GM12878 (cell line): Measurements from ENCODE around the gene DGKQ. TPM values are rescaled to one million over a fixed set of nuclear protein-coding genes. Genes with fewer than 3 reads are reported as not detected.

Source experiments
- ATAC-seq: fragments of 200-7000 bp; cut with Tn5 transposase; 3 replicates; pipeline ENCODE4 v1.9.1; 2020; ENCODE audit warnings: mild to moderate bottlenecking, moderate library complexity
- BruUV-seq: library from RNA; stranded (reverse); fragments of 400-500 nt; replicated peaks from 2 replicates; lab custom pipeline; 2021; lab: Mats Ljungman, UMichigan
- CTCF ChIA-PET: fragments of 300-600 bp; sonication (Branson Sonifier 250); formaldehyde crosslinking; extraction: SDS; loops from one replicate; lab custom pipeline; 2021; ENCODE audit warnings: inconsistent platforms; lab: Yijun Ruan, JAX
- POLR2A ChIA-PET: fragments of 350-600 bp; formaldehyde crosslinking; extraction: SDS; loops from one replicate; lab custom pipeline; 2021; ENCODE audit warnings: inconsistent platforms; lab: Charles Lee
- RAD21 ChIA-PET: fragments of 300-600 bp; sonication (Branson Sonifier 250); formaldehyde crosslinking; loops from one replicate; lab custom pipeline; 2023; ENCODE audit warnings: antibody characterized with exemption; ENCODE audit not compliant: unreplicated experiment; lab: Charles Lee
- SMC1A ChIA-PET: fragments of 300-600 bp; sonication (Branson Sonifier 250); formaldehyde crosslinking; loops from one replicate; lab custom pipeline; 2023; ENCODE audit not compliant: unreplicated experiment, uncharacterized antibody; lab: Charles Lee
- DNase-seq: peaks from one replicate; pipeline ENCODE4 v3.0.0-alpha.2; 2011; ENCODE audit warnings: low read depth, low spot score
- FAIRE-seq: peaks from 3 replicates; lab custom pipeline; 2011; peaks lifted over from hg19 to GRCh38; lab: Jason Lieb, UNC
- H2AFZ ChIP-seq: 2 replicates; pipeline ENCODE4 v1.6.0; 2011; ENCODE audit warnings: low read depth, low read length, control low read depth; ENCODE audit not compliant: control insufficient read depth
- H3K27ac ChIP-seq: 2 replicates; pipeline ENCODE4 v1.5.1; 2011; ENCODE audit warnings: control low read depth; ENCODE audit not compliant: control insufficient read depth, insufficient read depth
- H3K27me3 ChIP-seq, 2 experiments: replicated peaks in 1 of 2; 2 replicates each; pipeline versions ENCODE4 v1.6.0 to v1.6.1; 2011; ENCODE audit warnings: low read length in 1 of 2; ENCODE audit not compliant: control insufficient read depth in 2 of 2, insufficient read depth in 2 of 2
- H3K36me3 ChIP-seq, 2 experiments: 2 replicates each; pipeline ENCODE4 v1.5.1; 2011; ENCODE audit warnings: low read length in 1 of 2; ENCODE audit not compliant: control insufficient read depth in 2 of 2, insufficient read depth in 2 of 2
- H3K4me1 ChIP-seq: 2 replicates; pipeline ENCODE4 v1.6.1; 2011; ENCODE audit warnings: mild to moderate bottlenecking, low read length, moderate library complexity, mixed read lengths; ENCODE audit not compliant: control insufficient read depth, insufficient read depth
- H3K4me2 ChIP-seq: 2 replicates; pipeline ENCODE4 v1.6.0; 2011; ENCODE audit warnings: control low read depth; ENCODE audit not compliant: control insufficient read depth, insufficient read depth
- H3K4me3 ChIP-seq: fragments of 200-600 bp; sonication (generic); 2 replicates; pipeline ENCODE4 v1.5.1; 2016
- H3K79me2 ChIP-seq: 2 replicates; pipeline ENCODE4 v1.6.0; 2011; ENCODE audit warnings: low read length; ENCODE audit not compliant: control insufficient read depth, insufficient read depth
- H3K9ac ChIP-seq: 2 replicates; pipeline ENCODE4 v1.8.0; 2011; ENCODE audit warnings: low read length, control low read depth, mixed read lengths; ENCODE audit not compliant: control insufficient read depth, insufficient read depth
- H3K9me3 ChIP-seq: replicated peaks from 3 replicates; pipeline ENCODE4 v1.5.1; 2011; ENCODE audit warnings: mild to moderate bottlenecking, low read length; ENCODE audit not compliant: control insufficient read depth, insufficient read depth
- H4K20me1 ChIP-seq: 2 replicates; pipeline ENCODE4 v1.6.0; 2011; ENCODE audit not compliant: control insufficient read depth, insufficient read depth
- BHLHE40 ChIP-seq, 2 experiments: fragments of 450-650 bp in 1 of 2; IDR thresholded peaks; 2 replicates each; pipeline ENCODE4 v1.6.1; 2011 to 2017; ENCODE audit warnings: low read depth in 2 of 2, borderline replicate concordance in 1 of 2, improper control_type of control experiment in 1 of 2, low read length in 1 of 2, mild to moderate bottlenecking in 1 of 2
- CEBPB ChIP-seq, 2 experiments: fragments of 150-350 bp in 1 of 2; IDR thresholded peaks; 2 replicates each; pipeline ENCODE4 v1.6.1; 2012 to 2014; ENCODE audit warnings: low read depth in 2 of 2, low read length in 2 of 2, borderline replicate concordance in 1 of 2, inconsistent platforms in 1 of 2
- CREB1 ChIP-seq: IDR thresholded peaks from 2 replicates; pipeline ENCODE4 v1.6.1; 2012; ENCODE audit warnings: low read depth, mild to moderate bottlenecking, inconsistent platforms
- NFXL1 ChIP-seq: fragments of 450-650 bp; IDR thresholded peaks from 2 replicates; pipeline ENCODE4 v1.6.1; 2017; ENCODE audit warnings: antibody characterized with exemption, mild to moderate bottlenecking, borderline replicate concordance
- POLR2A ChIP-seq: IDR thresholded peaks from 2 replicates; pipeline ENCODE4 v1.6.1; 2011; ENCODE audit warnings: low read depth, mild to moderate bottlenecking, low read length
- RB1 ChIP-seq: fragments of 450-650 bp; formaldehyde crosslinking; IDR thresholded peaks from 2 replicates; pipeline ENCODE4 v1.6.1; 2017; ENCODE audit warnings: mild to moderate bottlenecking, borderline replicate concordance
- SIN3A ChIP-seq: IDR thresholded peaks from 2 replicates; pipeline ENCODE4 v1.6.1; 2012; ENCODE audit warnings: low read depth, low read length, improper control_type of control experiment
- SRF ChIP-seq, 2 experiments: IDR thresholded peaks; 2 replicates each; pipeline ENCODE4 v1.6.1; 2011; ENCODE audit warnings: low read depth in 2 of 2, low read length in 2 of 2, mild to moderate bottlenecking in 1 of 2, moderate library complexity in 1 of 2
- STAT1 ChIP-seq: fragments of 450-650 bp; conservative IDR thresholded peaks from 2 replicates; pipeline ENCODE4 v1.6.1; 2014; ENCODE audit warnings: antibody characterized with exemption, mild to moderate bottlenecking
- WGBS: methylation state at CpG from one replicate; pipeline ENCODE4 v1.1.6; 2016; ENCODE audit warnings: low lambda C conversion rate; ENCODE audit not compliant: insufficient replicate concordance, insufficient coverage; ENCODE audit errors: missing lambda C conversion rate; 5-methylcytosine and 5-hydroxymethylcytosine counted together
- in situ Hi-C: fragments of 300-500 bp; cut with MboI; formaldehyde crosslinking; loops from 9 replicates; pipeline ENCODE4 v1.14.3; 2018; ENCODE audit warnings: mixed read lengths
- intact Hi-C: fragments of 100-400 bp; cut with micrococcal nuclease; formaldehyde crosslinking; loops from one replicate; pipeline ENCODE4 v1.14.2; 2022; ENCODE audit not compliant: unreplicated experiment
- polyA plus RNA-seq, 11 experiments: library from polyadenylated mRNA; depleted of rRNA in 4 of 11; unstranded in 6 of 11; stranded (reverse) in 5 of 11; fragments of >200 nt; fragmentation: Nextera tagmentation in 4 of 11; fragmentation: Illumina TruSeq in 1 of 11; extraction: Ambion mirVana in 4 of 11; extraction: Trizol in 1 of 11; gene quantifications; 1 replicate in 1 of 11; 2 replicates in 10 of 11; pipeline versions ENCODE4 v1.2.1 to v1.2.3, GENCODE V29; 2011 to 2016; ENCODE audit warnings: inconsistent platforms in 2 of 11, missing spikeins in 2 of 11, low read depth in 1 of 11
- total RNA-seq, 4 experiments: library from RNA; depleted of rRNA in 3 of 4; stranded (reverse); fragments of >200 nt in 3 of 4; fragmentation: Illumina TruSeq in 1 of 4; extraction: Trizol in 1 of 4; gene quantifications; 2 replicates each; pipeline versions ENCODE4 v1.2.1 to v1.2.3, GENCODE V29; 2013 to 2021
- TF ChIP-seq, protein P1 (sequence below): IDR thresholded peaks from 2 replicates; pipeline ENCODE4 v1.6.1; 2011; ENCODE audit warnings: borderline replicate concordance, low read depth, mild to moderate bottlenecking, moderate library complexity, low read length; ENCODE audit not compliant: insufficient read depth, poor library complexity, severe bottlenecking
- TF ChIP-seq, protein P2 (sequence below): fragments of 450-650 bp; formaldehyde crosslinking; IDR thresholded peaks from 2 replicates; pipeline ENCODE4 v1.5.0; 2022; ENCODE audit warnings: mild to moderate bottlenecking, missing genetic modification characterization

Gene DGKQ
- total and polyA plus RNA-seq, 10 of the 15 experiments (the other 5 are each of a cell fraction or from before 2014, with no cell fraction given): 0.11 to 10.5 (median 1.4) TPM

DNA sequence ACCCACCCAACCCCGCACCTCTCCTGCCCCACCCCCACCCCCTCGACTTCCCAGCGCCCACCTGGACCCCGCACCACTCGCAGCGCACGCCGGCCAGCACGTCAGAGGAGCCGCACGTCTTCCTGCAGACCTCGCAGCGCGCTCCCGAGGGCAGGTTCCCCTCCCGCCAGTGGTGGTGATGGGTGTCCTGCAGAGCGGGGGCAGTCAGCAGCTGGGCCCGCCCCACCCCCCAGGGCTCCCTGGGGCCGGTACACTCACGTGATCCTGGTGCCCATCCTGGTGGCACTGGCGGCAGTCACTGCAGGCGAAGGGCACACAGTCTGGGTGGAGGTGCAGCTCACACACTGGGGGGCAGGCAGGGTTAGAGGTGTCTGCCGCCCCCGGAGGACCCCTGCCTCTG is 5.1 kb downstream of the DGKQ start:
- in situ Hi-C loops (no loop called here), intact Hi-C loops (no loop called here)
- BruUV-seq: no TSS peak
- SMC1A ChIA-PET: no interaction called here
- Histone ChIP-seq H3K9me3 (no peaks in the 10 kb centered on the region), H3K9ac (no peak overlapping the region), H2AFZ (no peak overlapping the region), H3K36me3 (no peaks in the 10 kb centered on the region), H4K20me1 (no peaks in the 10 kb centered on the region), H3K27me3 (no peaks in the 10 kb centered on the region), H3K4me2 (no peak overlapping the region), H3K4me1 (peaks cover 5% of the 10 kb centered on the region; the same call in 1 of the 2 replicates), H3K4me3 (no peak overlapping the region), H3K79me2 (no peaks in the 10 kb centered on the region), H3K27ac (no peak overlapping the region)
- RAD21 ChIA-PET: no interaction called here
- ATAC-seq (no peak), FAIRE-seq (no peak), DNase-seq (no peak)
- POLR2A ChIA-PET: no interaction called here
- 18% methylated on average over 22 of the region's 24 CpGs for WGBS
- CTCF ChIA-PET: no interaction called here
- TF ChIP-seq CEBPB (IDR thresholded peaks at IDR 0.05; ENCODE audit: borderline replicate concordance in 1 of 2, low read depth in 2 of 2, low read length in 2 of 2) (no peak), POLR2A (0 out of 2 replicates have a peak, but pooled peaks have one; percentile 42), BHLHE40 (IDR thresholded peaks at IDR 0.05; ENCODE audit: borderline replicate concordance in 1 of 2, low read depth in 2 of 2, low read length in 1 of 2) (0 out of 4 replicates have a peak, but pooled peaks of 1 of the 2 experiments have one; percentile 16)

DNA sequence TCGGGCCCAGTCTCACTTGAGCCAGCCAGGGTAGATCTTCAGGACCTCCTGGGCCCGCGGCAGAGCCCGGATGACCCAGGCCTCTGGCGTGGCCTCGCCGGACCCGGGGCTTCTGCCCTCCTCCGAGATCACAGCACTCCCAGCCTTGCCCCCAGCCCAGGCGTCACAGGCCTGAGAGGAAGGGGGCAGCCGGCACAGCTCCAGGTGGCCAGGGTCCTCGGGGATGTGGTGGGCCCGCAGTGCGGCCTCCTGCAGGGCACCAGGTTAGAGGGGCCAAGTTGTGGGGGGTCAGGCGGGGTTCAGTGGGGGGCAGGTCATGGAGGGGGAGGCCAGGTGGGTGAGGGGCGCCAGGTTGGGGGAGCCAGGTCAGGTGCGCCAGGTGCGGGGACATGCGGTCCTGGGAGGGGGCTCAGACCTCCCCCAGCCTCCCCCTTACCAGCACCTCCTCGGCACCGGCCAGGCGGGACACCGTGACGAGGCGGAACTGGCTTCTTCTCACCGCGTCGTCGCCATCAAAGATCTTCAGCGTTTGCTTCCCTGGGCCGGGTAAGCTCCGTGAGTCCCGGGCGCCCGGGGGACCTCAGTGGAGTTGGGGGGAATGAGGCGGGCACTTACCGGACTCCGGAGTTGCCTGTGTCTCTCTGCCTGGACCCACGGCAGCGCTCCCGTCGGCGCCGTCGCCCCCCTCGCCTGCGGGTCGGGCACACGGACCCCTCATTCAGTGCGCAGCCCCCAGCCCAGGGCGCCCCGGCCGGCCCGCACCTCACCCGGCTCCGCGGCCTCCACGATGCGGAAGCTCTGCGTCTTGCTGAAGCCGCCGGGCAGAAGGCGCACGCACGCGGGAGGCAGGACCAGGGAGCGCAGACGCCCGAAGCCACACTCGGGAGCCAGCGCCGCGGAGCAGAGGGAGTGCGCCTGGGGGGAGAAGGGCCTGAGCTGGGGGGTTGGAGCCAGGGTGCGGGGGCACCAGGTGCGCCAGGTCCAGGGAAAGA is 6.0 kb downstream of the DGKQ start:
- Histone ChIP-seq H3K79me2 (no peaks in the 10 kb centered on the region), H3K9me3 (no peaks in the 10 kb centered on the region), H3K36me3 (no peaks in the 10 kb centered on the region), H4K20me1 (no peaks in the 10 kb centered on the region), H3K4me3 (no peak overlapping the region), H3K4me2 (no peak overlapping the region), H3K4me1 (peaks cover 5% of the 10 kb centered on the region; the same call in 1 of the 2 replicates), H3K27me3 (no peaks in the 10 kb centered on the region), H2AFZ (no peak overlapping the region), H3K9ac (no peak overlapping the region), H3K27ac (no peak overlapping the region)
- in situ Hi-C loops: no loop called here
- DNase-seq (no peak), ATAC-seq (no peak), FAIRE-seq (no peak)
- ChIA-PET CTCF (no interaction called here), POLR2A (no interaction called here), RAD21 (no interaction called here), SMC1A (no interaction called here)
- intact Hi-C loops: no loop called here
- 68% methylated on average over 46 of the region's 76 CpGs for WGBS
- no TSS peak for BruUV-seq
- TF ChIP-seq, protein P1, sequence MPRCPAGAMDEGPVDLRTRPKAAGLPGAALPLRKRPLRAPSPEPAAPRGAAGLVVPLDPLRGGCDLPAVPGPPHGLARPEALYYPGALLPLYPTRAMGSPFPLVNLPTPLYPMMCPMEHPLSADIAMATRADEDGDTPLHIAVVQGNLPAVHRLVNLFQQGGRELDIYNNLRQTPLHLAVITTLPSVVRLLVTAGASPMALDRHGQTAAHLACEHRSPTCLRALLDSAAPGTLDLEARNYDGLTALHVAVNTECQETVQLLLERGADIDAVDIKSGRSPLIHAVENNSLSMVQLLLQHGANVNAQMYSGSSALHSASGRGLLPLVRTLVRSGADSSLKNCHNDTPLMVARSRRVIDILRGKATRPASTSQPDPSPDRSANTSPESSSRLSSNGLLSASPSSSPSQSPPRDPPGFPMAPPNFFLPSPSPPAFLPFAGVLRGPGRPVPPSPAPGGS: no peak
- TF ChIP-seq SIN3A (no peak), RB1 (no peak), STAT1 (no peak), NFXL1 (no peak), CREB1 (no peak), SRF (IDR thresholded peaks at IDR 0.05; ENCODE audit: low read depth in 2 of 2, low read length in 2 of 2) (no peak)
- TF ChIP-seq, protein P2, sequence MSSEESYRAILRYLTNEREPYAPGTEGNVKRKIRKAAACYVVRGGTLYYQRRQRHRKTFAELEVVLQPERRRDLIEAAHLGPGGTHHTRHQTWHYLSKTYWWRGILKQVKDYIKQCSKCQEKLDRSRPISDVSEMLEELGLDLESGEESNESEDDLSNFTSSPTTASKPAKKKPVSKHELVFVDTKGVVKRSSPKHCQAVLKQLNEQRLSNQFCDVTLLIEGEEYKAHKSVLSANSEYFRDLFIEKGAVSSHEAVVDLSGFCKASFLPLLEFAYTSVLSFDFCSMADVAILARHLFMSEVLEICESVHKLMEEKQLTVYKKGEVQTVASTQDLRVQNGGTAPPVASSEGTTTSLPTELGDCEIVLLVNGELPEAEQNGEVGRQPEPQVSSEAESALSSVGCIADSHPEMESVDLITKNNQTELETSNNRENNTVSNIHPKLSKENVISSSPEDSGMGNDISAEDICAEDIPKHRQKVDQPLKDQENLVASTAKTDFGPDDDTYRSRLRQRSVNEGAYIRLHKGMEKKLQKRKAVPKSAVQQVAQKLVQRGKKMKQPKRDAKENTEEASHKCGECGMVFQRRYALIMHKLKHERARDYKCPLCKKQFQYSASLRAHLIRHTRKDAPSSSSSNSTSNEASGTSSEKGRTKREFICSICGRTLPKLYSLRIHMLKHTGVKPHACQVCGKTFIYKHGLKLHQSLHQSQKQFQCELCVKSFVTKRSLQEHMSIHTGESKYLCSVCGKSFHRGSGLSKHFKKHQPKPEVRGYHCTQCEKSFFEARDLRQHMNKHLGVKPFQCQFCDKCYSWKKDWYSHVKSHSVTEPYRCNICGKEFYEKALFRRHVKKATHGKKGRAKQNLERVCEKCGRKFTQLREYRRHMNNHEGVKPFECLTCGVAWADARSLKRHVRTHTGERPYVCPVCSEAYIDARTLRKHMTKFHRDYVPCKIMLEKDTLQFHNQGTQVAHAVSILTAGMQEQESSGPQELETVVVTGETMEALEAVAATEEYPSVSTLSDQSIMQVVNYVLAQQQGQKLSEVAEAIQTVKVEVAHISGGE (CRISPR knock-in tag): no peak
